Keratinocyte (primary cell): Measurements from ENCODE around the gene SHC1. TPM values are rescaled to one million over a fixed set of nuclear protein-coding genes. Genes with fewer than 3 reads are reported as not detected.
A peak's percentile ranks its signal among the peaks of the same experiment; 100 is the strongest.

Source experiments
- DNase-seq: peaks from one replicate; pipeline ENCODE4 v3.0.0-alpha.2; 2011; ENCODE audit warnings: low read depth, missing footprints, low spot score
- FAIRE-seq: peaks from 2 replicates; lab custom pipeline; 2011; peaks lifted over from hg19 to GRCh38; lab: Jason Lieb, UNC
- H2AFZ ChIP-seq: 2 replicates; pipeline ENCODE4 v1.6.0; 2012; ENCODE audit warnings: low read length, control low read depth, inconsistent platforms; ENCODE audit not compliant: control insufficient read depth
- H3K27ac ChIP-seq: 2 replicates; pipeline ENCODE4 v1.5.1; 2011; ENCODE audit warnings: low read length; ENCODE audit not compliant: control insufficient read depth, insufficient read depth
- H3K27me3 ChIP-seq: 3 replicates; pipeline ENCODE4 v1.6.0; 2011; ENCODE audit warnings: low read length; ENCODE audit not compliant: control insufficient read depth, insufficient read depth; ENCODE audit errors: extremely low read depth
- H3K36me3 ChIP-seq, 2 experiments: 2 replicates in 1 of 2; 3 replicates in 1 of 2; pipeline ENCODE4 v1.5.1; 2011; ENCODE audit warnings: low read length in 2 of 2, mild to moderate bottlenecking in 1 of 2; ENCODE audit not compliant: control insufficient read depth in 2 of 2, insufficient read depth in 2 of 2; ENCODE audit errors: extremely low read depth in 1 of 2
- H3K4me1 ChIP-seq: 3 replicates; pipeline ENCODE4 v1.5.1; 2011; ENCODE audit warnings: low read length; ENCODE audit not compliant: control insufficient read depth, insufficient read depth; ENCODE audit errors: extremely low read depth
- H3K4me2 ChIP-seq: 3 replicates; pipeline ENCODE4 v1.6.0; 2011; ENCODE audit warnings: low read depth, low read length; ENCODE audit not compliant: control insufficient read depth, insufficient read depth; ENCODE audit errors: extremely low read depth
- H3K4me3 ChIP-seq, 3 experiments: fragments of 200-600 bp in 1 of 3; sonication (generic) in 1 of 3; 2 replicates in 2 of 3; 3 replicates in 1 of 3; pipeline ENCODE4 v1.5.1; 2011 to 2016; ENCODE audit warnings: low read length in 3 of 3, mild to moderate bottlenecking in 3 of 3, control low read depth in 2 of 3, inconsistent platforms in 1 of 3, low read depth in 1 of 3, mixed read lengths in 1 of 3, mixed run types in 1 of 3, moderate library complexity in 1 of 3; ENCODE audit not compliant: control insufficient read depth in 2 of 3, insufficient read depth in 2 of 3; ENCODE audit errors: extremely low read depth in 1 of 3
- H3K79me2 ChIP-seq: 2 replicates; pipeline ENCODE4 v1.6.0; 2012; ENCODE audit warnings: low read length; ENCODE audit not compliant: control insufficient read depth, insufficient read depth
- H3K9ac ChIP-seq: 3 replicates; pipeline ENCODE4 v1.6.0; 2011; ENCODE audit warnings: low read length; ENCODE audit not compliant: control insufficient read depth, insufficient read depth; ENCODE audit errors: extremely low read depth
- H3K9me1 ChIP-seq: 3 replicates; pipeline ENCODE4 v1.6.0; 2011; ENCODE audit warnings: low read length; ENCODE audit not compliant: control insufficient read depth, insufficient read depth; ENCODE audit errors: extremely low read depth
- H3K9me3 ChIP-seq: 2 replicates; pipeline ENCODE4 v1.5.1; 2012; ENCODE audit warnings: low read depth, low read length; ENCODE audit not compliant: control insufficient read depth
- H4K20me1 ChIP-seq: 3 replicates; pipeline ENCODE4 v1.6.0; 2011; ENCODE audit warnings: low read length; ENCODE audit not compliant: control insufficient read depth, insufficient read depth; ENCODE audit errors: extremely low read depth
- CTCF ChIP-seq, 3 experiments: IDR thresholded peaks in 1 of 3; conservative IDR thresholded peaks in 1 of 3; optimal IDR thresholded peaks in 1 of 3; 2 replicates in 2 of 3; 3 replicates in 1 of 3; pipeline versions ENCODE3 to v1.5.1; 2011; ENCODE audit warnings: low read length in 3 of 3, mild to moderate bottlenecking in 3 of 3, moderate library complexity in 2 of 3, control low read depth in 1 of 3, inconsistent platforms in 1 of 3; ENCODE audit not compliant: insufficient read depth in 2 of 3; ENCODE audit errors: extremely low read depth in 1 of 3
- EZH2 ChIP-seq: IDR thresholded peaks from one replicate; pipeline ENCODE4 v1.6.1; 2012; ENCODE audit warnings: inconsistent platforms, mild to moderate bottlenecking, low read length, moderate library complexity
- dilution Hi-C: fragments of 300-500 bp; cut with MboI; formaldehyde crosslinking; loops from one replicate; pipeline ENCODE4 v1.7.0; 2020; ENCODE audit warnings: low sequenced_read_pairs; ENCODE audit not compliant: extremely low pct_ligation_motif_present
- polyA plus RNA-seq, 5 experiments: library from polyadenylated mRNA; depleted of rRNA in 3 of 5; stranded (reverse) in 3 of 5; stranded (forward) in 1 of 5; unstranded in 1 of 5; fragments of >200 nt; gene quantifications; 1 replicate in 1 of 5; 2 replicates in 3 of 5; 3 replicates in 1 of 5; pipeline versions ENCODE4 v1.2.1 to v1.2.3, GENCODE V29; 2011 to 2012; ENCODE audit warnings: missing spikeins in 2 of 5, low read depth in 1 of 5, low replicate concordance in 1 of 5

Gene SHC1
- polyA plus RNA-seq, 1 donor (not counting 4 experiments of a cell fraction or from before 2014, with no cell fraction given), result 245 TPM

GRCh38 chr1:155018617-155019348, 48.2 kb upstream of the SHC1 start:
- Histone ChIP-seq H3K9me3 (no peaks in the 10 kb centered on the region), H3K79me2 (no peaks in the 10 kb centered on the region), H3K27ac (no peak overlapping the region), H3K4me2 (no peak overlapping the region), H3K9ac (no peak overlapping the region), H4K20me1 (peaks cover 2% of the 10 kb centered on the region), H2AFZ (no peak overlapping the region), H3K4me1 (peaks cover 41% of the 10 kb centered on the region), H3K27me3 (no peaks in the 10 kb centered on the region), H3K4me3 (no peak overlapping the region), H3K36me3 (peaks cover 26 to 33% of the 10 kb centered on the region in 2 experiments), H3K9me1 (no peaks in the 10 kb centered on the region)
- dilution Hi-C loops, result no loop called here
- FAIRE-seq, result no peak
- TF ChIP-seq EZH2 (no peak), CTCF (optimal IDR thresholded peaks at IDR 0.05 in 1 of 3, IDR thresholded peaks at IDR 0.05 in 1 of 3, conservative IDR thresholded peaks at IDR 0.05 in 1 of 3; ENCODE audit: extremely low read depth in 1 of 3, insufficient read depth in 2 of 3, low read length in 3 of 3) (no peak)
- DNase-seq, result no peak

GRCh38 chr1:155017946-155018316, 47.4 kb upstream of the SHC1 start:
- Histone ChIP-seq H3K4me1 (peaks cover 44% of the 10 kb centered on the region), H3K4me2 (peak overlapping the region; percentile 74), H3K9ac (peak overlapping the region; percentile 54), H3K9me1 (no peaks in the 10 kb centered on the region), H3K9me3 (no peaks in the 10 kb centered on the region), H3K27ac (peak overlapping the region; percentile 56), H3K36me3 (peaks cover 27 to 37% of the 10 kb centered on the region in 2 experiments), H2AFZ (peak overlapping the region; percentile 8), H3K79me2 (peaks cover 5% of the 10 kb centered on the region), H4K20me1 (peaks cover 4% of the 10 kb centered on the region), H3K27me3 (no peaks in the 10 kb centered on the region), H3K4me3 (peak overlapping the region in 1 of 3 experiments; percentile 26)
- DNase-seq (no peak), FAIRE-seq (no peak)
- dilution Hi-C loops, result no loop called here
- TF ChIP-seq EZH2 (no peak), CTCF (optimal IDR thresholded peaks at IDR 0.05 in 1 of 3, IDR thresholded peaks at IDR 0.05 in 1 of 3, conservative IDR thresholded peaks at IDR 0.05 in 1 of 3; ENCODE audit: extremely low read depth in 1 of 3, insufficient read depth in 2 of 3, low read length in 3 of 3) (no peak)
